NCI-H1092 (cell line): ENCODE results near the gene STMND1.
A peak's percentile ranks its signal among the peaks of the same experiment; 100 is the strongest.
"Not testable (repeated sequence)": the region's sequence is repeated elsewhere in the genome, so short reads cannot be mapped to it uniquely, and the experiment has no call there.

ENCODE experiments used
- DNase-seq: peaks from one replicate; lab custom pipeline; 2025; lab: John Stamatoyannopoulos, UW

Gene STMND1

GRCh38 chr6:17101422-17102257 is at the start of gene STMND1:
Gene STMND1 (plus strand): TSS chr6:17102050. CDS start chr6:17102258, 208 bp downstream.
- DNase-seq = no peak

GRCh38 chr6:17054647-17055046 is 47.2 kb upstream of the STMND1 start:
- no peak for DNase-seq

GRCh38 chr6:17057322-17057721 is 44.5 kb upstream of the STMND1 start:
- no peak for DNase-seq

GRCh38 chr6:17058550-17058949 is 43.3 kb upstream of the STMND1 start:
- DNase-seq = no peak

- no peak for DNase-seq
Observed at GRCh38 chr6:17059022-17059421, 42.8 kb upstream of the STMND1 start.

- no peak for DNase-seq
Observed at GRCh38 chr6:17059850-17060249, 42.0 kb upstream of the STMND1 start.

- no peak for DNase-seq
Observed at GRCh38 chr6:17061097-17061496, 40.8 kb upstream of the STMND1 start.

- no peak for DNase-seq
Observed at GRCh38 chr6:17062871-17063440, 38.9 kb upstream of the STMND1 start.

- no peak for DNase-seq
Observed at GRCh38 chr6:17064975-17065374, 36.9 kb upstream of the STMND1 start.

GRCh38 chr6:17066610-17067009 is 35.2 kb upstream of the STMND1 start:
- no peak for DNase-seq

GRCh38 chr6:17068972-17069371 is 32.9 kb upstream of the STMND1 start:
- not testable (repeated sequence) for DNase-seq

- not testable (repeated sequence) for DNase-seq
Observed at GRCh38 chr6:17070400-17070799, 31.4 kb upstream of the STMND1 start.

GRCh38 chr6:17073596-17073995 is 28.3 kb upstream of the STMND1 start:
- not testable (repeated sequence) for DNase-seq

- DNase-seq = no peak
Observed at GRCh38 chr6:17081273-17081672, 20.6 kb upstream of the STMND1 start.

- DNase-seq = no peak
Observed at GRCh38 chr6:17081860-17082508, 19.9 kb upstream of the STMND1 start.

GRCh38 chr6:17083397-17083796 is 18.5 kb upstream of the STMND1 start:
- no peak for DNase-seq

- peak; percentile 20 for DNase-seq
Observed at GRCh38 chr6:17086469-17086868, 15.4 kb upstream of the STMND1 start.

GRCh38 chr6:17088091-17088611 is 13.7 kb upstream of the STMND1 start:
- no peak for DNase-seq

GRCh38 chr6:17091122-17091521 is 10.7 kb upstream of the STMND1 start:
- DNase-seq = no peak

GRCh38 chr6:17093686-17094085 is 8.2 kb upstream of the STMND1 start:
- DNase-seq = no peak

- DNase-seq = no peak
Observed at GRCh38 chr6:17096096-17096495, 5.8 kb upstream of the STMND1 start.

- DNase-seq = no peak
Observed at GRCh38 chr6:17096652-17097051, 5.2 kb upstream of the STMND1 start.

GRCh38 chr6:17097982-17098381 is 3.9 kb upstream of the STMND1 start:
- no peak for DNase-seq
